ENCODE results near the gene CDC73.

CDC73 gene

GRCh38 chr1:193143285-193143684 lies 21.5 kb downstream of the CDC73 start:
- no peak overlapping the region for H3K4me3 ChIP-seq (ENCODE audit: low read depth, low read length)
- peak; percentile 51 for DNase-seq (ENCODE audit: low read depth)
- peak; percentile 51 for TF ChIP-seq CTCF (conservative IDR thresholded peaks at IDR 0.05; ENCODE audit: low read depth, low read length)

GRCh38 chr1:193144361-193144938 lies 22.6 kb downstream of the CDC73 start:
- no peak overlapping the region for H3K4me3 ChIP-seq (ENCODE audit: low read depth, low read length)
- DNase-seq (ENCODE audit: low read depth): no peak
- TF ChIP-seq CTCF (conservative IDR thresholded peaks at IDR 0.05; ENCODE audit: low read depth, low read length): no peak

- H3K4me3 ChIP-seq (ENCODE audit: low read depth, low read length): no peak overlapping the region
- no peak for TF ChIP-seq CTCF (conservative IDR thresholded peaks at IDR 0.05; ENCODE audit: low read depth, low read length)
- no peak for DNase-seq (ENCODE audit: low read depth)
Observed at GRCh38 chr1:193144999-193145398, 23.2 kb downstream of the CDC73 start.

- no peak for DNase-seq (ENCODE audit: low read depth)
- no peak overlapping the region for H3K4me3 ChIP-seq (ENCODE audit: low read depth, low read length)
- no peak for TF ChIP-seq CTCF (conservative IDR thresholded peaks at IDR 0.05; ENCODE audit: low read depth, low read length)
Observed at GRCh38 chr1:193156117-193156821, 34.4 kb downstream of the CDC73 start.

- no peak overlapping the region for H3K4me3 ChIP-seq (ENCODE audit: low read depth, low read length)
- no peak for TF ChIP-seq CTCF (conservative IDR thresholded peaks at IDR 0.05; ENCODE audit: low read depth, low read length)
- DNase-seq (ENCODE audit: low read depth): no peak
Observed at GRCh38 chr1:193156822-193157142, 35.0 kb downstream of the CDC73 start.

GRCh38 chr1:193157360-193157759 lies 35.5 kb downstream of the CDC73 start:
- no peak for DNase-seq (ENCODE audit: low read depth)
- no peak for TF ChIP-seq CTCF (conservative IDR thresholded peaks at IDR 0.05; ENCODE audit: low read depth, low read length)

GRCh38 chr1:193176113-193176512 lies 54.3 kb downstream of the CDC73 start:
- H3K4me3 ChIP-seq (ENCODE audit: low read depth, low read length): no peak overlapping the region
- TF ChIP-seq CTCF (conservative IDR thresholded peaks at IDR 0.05; ENCODE audit: low read depth, low read length): no peak
- peak; percentile 7 for DNase-seq (ENCODE audit: low read depth)

More at GRCh38 chr1:193157360-193157759, 35.5 kb downstream of the CDC73 start:
- H3K4me3 ChIP-seq (ENCODE audit: low read depth, low read length): no peak overlapping the region

Measured in choroid plexus epithelial cell (primary cell).